MM.1S (cell line): ENCODE measurements around the gene GORASP1.

Source experiments
- DNase-seq: peaks from one replicate; pipeline ENCODE4 v3.0.0-alpha.2; 2015
- H2AFZ ChIP-seq: fragments of 300-600 bp; sonication (generic); 2 replicates; pipeline ENCODE4 v1.6.0; 2016; ENCODE audit warnings: antibody characterized with exemption, low read length
- H3F3A ChIP-seq: fragments of 300-600 bp; sonication (generic); 2 replicates; pipeline ENCODE4 v1.6.1; 2016; ENCODE audit warnings: mild to moderate bottlenecking, antibody characterized with exemption, low read length, moderate library complexity, mixed read lengths; ENCODE audit not compliant: insufficient read depth
- H3K27ac ChIP-seq: fragments of 300-600 bp; sonication (generic); 2 replicates; pipeline ENCODE4 v1.5.1; 2016; ENCODE audit warnings: mild to moderate bottlenecking, low read length
- H3K27me3 ChIP-seq: fragments of 300-600 bp; sonication (generic); replicated peaks from 2 replicates; pipeline ENCODE4 v1.6.0; 2016; ENCODE audit warnings: low read length; ENCODE audit not compliant: insufficient read depth
- H3K36me3 ChIP-seq: fragments of 300-600 bp; sonication (generic); replicated peaks from 2 replicates; pipeline ENCODE4 v1.6.1; 2016; ENCODE audit warnings: mild to moderate bottlenecking, low read length, mixed read lengths; ENCODE audit not compliant: insufficient read depth
- H3K4me1 ChIP-seq: fragments of 300-600 bp; sonication (generic); 2 replicates; pipeline ENCODE4 v1.6.1; 2016; ENCODE audit warnings: low read length, mixed read lengths
- H3K4me2 ChIP-seq: fragments of 300-600 bp; sonication (generic); 2 replicates; pipeline ENCODE4 v1.6.0; 2016; ENCODE audit warnings: low read depth, low read length
- H3K4me3 ChIP-seq: fragments of 300-600 bp; sonication (generic); 2 replicates; pipeline ENCODE4 v1.5.1; 2016; ENCODE audit warnings: low read length, mixed read lengths
- H3K79me2 ChIP-seq: fragments of 300-600 bp; sonication (generic); 2 replicates; pipeline ENCODE4 v1.6.1; 2016; ENCODE audit warnings: mixed run types, low read length, mixed read lengths
- H3K9ac ChIP-seq: fragments of 300-600 bp; sonication (generic); 2 replicates; pipeline ENCODE4 v1.6.1; 2016; ENCODE audit warnings: low read length, mixed read lengths
- H3K9me2 ChIP-seq: fragments of 300-600 bp; sonication (generic); replicated peaks from 2 replicates; pipeline ENCODE4 v1.6.1; 2016; ENCODE audit warnings: mild to moderate bottlenecking, low read length, mixed read lengths; ENCODE audit not compliant: insufficient read depth
- H3K9me3 ChIP-seq: fragments of 300-600 bp; sonication (generic); replicated peaks from 2 replicates; pipeline ENCODE4 v1.6.1; 2016; ENCODE audit warnings: mild to moderate bottlenecking, low read length, mixed read lengths; ENCODE audit not compliant: insufficient read depth
- H4K20me1 ChIP-seq: fragments of 300-600 bp; sonication (generic); 2 replicates; pipeline ENCODE4 v1.6.1; 2016; ENCODE audit warnings: mild to moderate bottlenecking, low read length, moderate library complexity, mixed read lengths; ENCODE audit not compliant: insufficient read depth
- EZH2 ChIP-seq: fragments of 300-600 bp; sonication (generic); optimal IDR thresholded peaks from 2 replicates; pipeline ENCODE3; 2017; ENCODE audit warnings: low read depth, mild to moderate bottlenecking, antibody characterized with exemption, low read length, mixed read lengths
- EZH2phosphoT487 ChIP-seq: fragments of 300-600 bp; sonication (generic); IDR thresholded peaks from 2 replicates; pipeline ENCODE4 v1.6.1; 2018; ENCODE audit warnings: antibody characterized with exemption, low read length
- TF ChIP-seq, protein P1 (sequence below): fragments of 300-600 bp; sonication (generic); IDR thresholded peaks from 2 replicates; pipeline ENCODE4 v1.5.1; 2016; ENCODE audit warnings: antibody characterized with exemption, low read length, mixed read lengths

Gene GORASP1

GRCh38 chr3:39086144-39086543, 21.3 kb downstream of the GORASP1 start:
- Histone ChIP-seq H3K4me2 (no peak overlapping the region), H3K4me1 (no peaks in the 10 kb centered on the region), H3K36me3 (no peaks in the 10 kb centered on the region)

DNA sequence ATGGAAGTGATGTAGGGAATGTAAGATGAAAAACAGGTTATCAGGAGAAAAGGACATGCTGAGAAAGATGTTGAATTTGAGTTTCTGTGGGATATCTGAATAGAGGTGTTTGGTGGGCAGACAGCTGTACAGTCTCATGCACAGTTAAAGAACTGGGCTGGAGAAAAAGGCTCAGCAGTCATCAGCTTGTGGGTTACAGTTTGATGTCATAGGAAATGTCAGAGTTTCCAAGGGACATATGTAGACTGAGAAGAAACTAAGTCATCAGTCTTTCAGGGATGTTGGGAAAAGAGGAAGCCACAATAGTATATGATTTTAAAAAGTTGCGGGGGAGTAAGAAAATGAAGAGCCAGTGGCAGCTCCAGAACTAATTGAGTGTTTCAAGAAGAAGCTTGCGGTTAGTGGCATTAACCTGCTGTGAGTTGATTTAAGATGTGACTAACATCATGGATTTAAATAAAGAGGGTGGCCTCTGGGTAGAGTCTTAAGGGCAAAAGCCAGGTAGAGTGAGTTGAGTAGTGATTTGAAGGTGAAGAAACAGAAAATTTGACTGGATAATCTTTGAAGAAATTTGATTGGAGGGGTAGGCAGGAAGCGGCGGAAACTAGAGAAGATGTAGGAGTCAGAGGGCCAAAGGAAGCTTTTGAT, 24.6 kb downstream of the GORASP1 start:
- Histone ChIP-seq H3K4me2 (no peak overlapping the region), H3F3A (no peaks in the 10 kb centered on the region), H3K27me3 (no peaks in the 10 kb centered on the region), H3K79me2 (no peaks in the 10 kb centered on the region), H3K36me3 (no peaks in the 10 kb centered on the region; the same call in 1 of the 2 replicates), H3K9me2 (no peaks in the 10 kb centered on the region), H3K9ac (no peak overlapping the region), H2AFZ (no peak overlapping the region), H4K20me1 (no peaks in the 10 kb centered on the region), H3K9me3 (no peaks in the 10 kb centered on the region), H3K27ac (no peak overlapping the region), H3K4me1 (0 out of 2 replicates have a peak, but pooled peaks cover 7% of the 10 kb centered on the region), H3K4me3 (no peak overlapping the region)
- DNase-seq, result no peak
- TF ChIP-seq, protein P1, sequence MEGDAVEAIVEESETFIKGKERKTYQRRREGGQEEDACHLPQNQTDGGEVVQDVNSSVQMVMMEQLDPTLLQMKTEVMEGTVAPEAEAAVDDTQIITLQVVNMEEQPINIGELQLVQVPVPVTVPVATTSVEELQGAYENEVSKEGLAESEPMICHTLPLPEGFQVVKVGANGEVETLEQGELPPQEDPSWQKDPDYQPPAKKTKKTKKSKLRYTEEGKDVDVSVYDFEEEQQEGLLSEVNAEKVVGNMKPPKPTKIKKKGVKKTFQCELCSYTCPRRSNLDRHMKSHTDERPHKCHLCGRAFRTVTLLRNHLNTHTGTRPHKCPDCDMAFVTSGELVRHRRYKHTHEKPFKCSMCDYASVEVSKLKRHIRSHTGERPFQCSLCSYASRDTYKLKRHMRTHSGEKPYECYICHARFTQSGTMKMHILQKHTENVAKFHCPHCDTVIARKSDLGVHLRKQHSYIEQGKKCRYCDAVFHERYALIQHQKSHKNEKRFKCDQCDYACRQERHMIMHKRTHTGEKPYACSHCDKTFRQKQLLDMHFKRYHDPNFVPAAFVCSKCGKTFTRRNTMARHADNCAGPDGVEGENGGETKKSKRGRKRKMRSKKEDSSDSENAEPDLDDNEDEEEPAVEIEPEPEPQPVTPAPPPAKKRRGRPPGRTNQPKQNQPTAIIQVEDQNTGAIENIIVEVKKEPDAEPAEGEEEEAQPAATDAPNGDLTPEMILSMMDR, result no peak
- TF ChIP-seq EZH2phosphoT487 (no peak), EZH2 (no peak)

More at GRCh38 chr3:39086144-39086543, 21.3 kb downstream of the GORASP1 start:
- Histone ChIP-seq H4K20me1 (no peaks in the 10 kb centered on the region), H3K9ac (no peak overlapping the region), H3K9me3 (no peaks in the 10 kb centered on the region), H3K27me3 (no peaks in the 10 kb centered on the region), H3K4me3 (no peak overlapping the region), H2AFZ (no peak overlapping the region), H3K9me2 (no peaks in the 10 kb centered on the region), H3K27ac (no peak overlapping the region), H3K79me2 (no peaks in the 10 kb centered on the region), H3F3A (peaks cover 5% of the 10 kb centered on the region; the same call in 1 of the 2 replicates)
- no peak for TF ChIP-seq EZH2phosphoT487
- TF ChIP-seq, protein P1, result no peak
- TF ChIP-seq EZH2, result no peak
- no peak for DNase-seq

GRCh38 chr3:39080026-39080425, 27.4 kb downstream of the GORASP1 start:
- Histone ChIP-seq H3K9ac (no peak overlapping the region), H3K79me2 (no peaks in the 10 kb centered on the region), H3K27me3 (no peaks in the 10 kb centered on the region), H4K20me1 (no peaks in the 10 kb centered on the region), H3K36me3 (peaks cover 7% of the 10 kb centered on the region; the same call in 1 of the 2 replicates), H3K4me3 (no peak overlapping the region), H3K9me2 (no peaks in the 10 kb centered on the region), H3K9me3 (no peaks in the 10 kb centered on the region), H2AFZ (no peak overlapping the region), H3K4me2 (no peak overlapping the region), H3F3A (peaks cover 18% of the 10 kb centered on the region), H3K27ac (no peak overlapping the region), H3K4me1 (peaks cover 25% of the 10 kb centered on the region)
- DNase-seq, result no peak
- TF ChIP-seq EZH2phosphoT487 (no peak), EZH2 (no peak)
- TF ChIP-seq, protein P1, result no peak
